8988T (cell line): ENCODE measurements around the gene TBC1D2.

ENCODE experiments used
- DNase-seq: peaks from one replicate; pipeline ENCODE4 v3.0.0; 2011

The TBC1D2 gene

GRCh38 chr9:98215271-98215670 lies 40.2 kb downstream of the TBC1D2 start:
- no peak for DNase-seq

- no peak for DNase-seq
Measured at GRCh38 chr9:98214811-98215210, 40.6 kb downstream of the TBC1D2 start.

- no peak for DNase-seq
Measured at GRCh38 chr9:98211260-98211659, 44.2 kb downstream of the TBC1D2 start.

GRCh38 chr9:98210435-98210834 lies 45.0 kb downstream of the TBC1D2 start:
- DNase-seq: no peak

- DNase-seq: no peak
Measured at GRCh38 chr9:98209530-98209929, 45.9 kb downstream of the TBC1D2 start.

- DNase-seq: no peak
Measured at GRCh38 chr9:98208635-98209034, 46.8 kb downstream of the TBC1D2 start.

GRCh38 chr9:98207606-98208005 lies 47.8 kb downstream of the TBC1D2 start:
- no peak for DNase-seq

GRCh38 chr9:98206754-98207153 lies 48.7 kb downstream of the TBC1D2 start:
- DNase-seq: no peak

GRCh38 chr9:98204692-98205091 lies 50.8 kb downstream of the TBC1D2 start:
- DNase-seq: no peak

- DNase-seq: no peak
Measured at GRCh38 chr9:98203153-98203552, 52.3 kb downstream of the TBC1D2 start.

- DNase-seq: no peak
Measured at GRCh38 chr9:98202252-98202651, 53.2 kb downstream of the TBC1D2 start.

GRCh38 chr9:98201749-98202148 lies 53.7 kb downstream of the TBC1D2 start:
- DNase-seq: no peak

GRCh38 chr9:98201102-98201501 lies 54.3 kb downstream of the TBC1D2 start:
- no peak for DNase-seq

GRCh38 chr9:98199388-98200033 lies 55.9 kb downstream of the TBC1D2 start:
- DNase-seq: no peak

- no peak for DNase-seq
Measured at GRCh38 chr9:98195671-98196070, 59.8 kb downstream of the TBC1D2 start.

GRCh38 chr9:98193336-98193944 lies 62.0 kb downstream of the TBC1D2 start:
- DNase-seq: no peak

- DNase-seq: peak; percentile 89
Measured at GRCh38 chr9:98192503-98193335, 62.7 kb downstream of the TBC1D2 start, which contains the start of gene CORO2A. CORO2A (minus strand) TSS chr9:98192637; CDS start chr9:98157660, 34,977 bp downstream.

- DNase-seq: peak; percentile 43
Measured at GRCh38 chr9:98191671-98192502, 63.6 kb downstream of the TBC1D2 start.

GRCh38 chr9:98191181-98191608 lies 64.3 kb downstream of the TBC1D2 start:
- DNase-seq: no peak

GRCh38 chr9:98190757-98191105 lies 64.7 kb downstream of the TBC1D2 start:
- DNase-seq: no peak

- no peak for DNase-seq
Measured at GRCh38 chr9:98189412-98189811, 66.0 kb downstream of the TBC1D2 start.

GRCh38 chr9:98187926-98188325 lies 67.5 kb downstream of the TBC1D2 start:
- DNase-seq: no peak

GRCh38 chr9:98186236-98186635 lies 69.2 kb downstream of the TBC1D2 start:
- no peak for DNase-seq
